WTC11 (cell line): ENCODE results near the gene SMPD1. TPM values are rescaled to one million over a fixed set of nuclear protein-coding genes. Genes with fewer than 3 reads are reported as not detected.

Source experiments
- ATAC-seq: fragments of 200-7000 bp; cut with Tn5 transposase; 2 replicates; pipeline ENCODE4 v1.10.0; 2021; ENCODE audit warnings: mild to moderate bottlenecking, moderate library complexity
- CTCF ChIA-PET: fragments of 300-600 bp; sonication (Branson Sonifier 250); formaldehyde crosslinking; loops from one replicate; lab custom pipeline; 2021; ENCODE audit warnings: antibody characterized with exemption; lab: Charles Lee
- POLR2A ChIA-PET: fragments of 350-600 bp; sonication (Branson Sonifier 250); formaldehyde crosslinking; loops from one replicate; lab custom pipeline; 2021; ENCODE audit warnings: antibody characterized with exemption; lab: Charles Lee
- DNase-seq: peaks from one replicate; pipeline ENCODE4 v3.0.0; 2021; ENCODE audit warnings: low spot score
- H3K27ac Mint-ChIP-seq: 2 replicates; pipeline ENCODE4 v1.8.0; 2021; ENCODE audit warnings: mixed read lengths
- H3K27me3 Mint-ChIP-seq: 2 replicates; pipeline ENCODE4 v1.8.0; 2021; ENCODE audit warnings: low read depth, mild to moderate bottlenecking, moderate library complexity, mixed read lengths
- H3K36me3 Mint-ChIP-seq: 2 replicates; pipeline ENCODE4 v1.8.0; 2021; ENCODE audit warnings: mixed read lengths
- H3K4me1 Mint-ChIP-seq: 2 replicates; pipeline ENCODE4 v1.8.0; 2022; ENCODE audit warnings: mixed read lengths
- H3K4me3 Mint-ChIP-seq: 2 replicates; pipeline ENCODE4 v1.8.0; 2021; ENCODE audit warnings: mild to moderate bottlenecking, moderate library complexity, mixed read lengths
- H3K9me3 Mint-ChIP-seq: 2 replicates; pipeline ENCODE4 v1.8.0; 2021; ENCODE audit warnings: mixed read lengths
- CREM ChIP-seq: sonication (generic); formaldehyde crosslinking; IDR thresholded peaks from 2 replicates; pipeline ENCODE4 v1.8.1; 2022; ENCODE audit warnings: mild to moderate bottlenecking, missing genetic modification reagents, moderate library complexity
- ESRRA ChIP-seq: sonication (generic); formaldehyde crosslinking; IDR thresholded peaks from 2 replicates; pipeline ENCODE4 v1.8.1; 2022; ENCODE audit warnings: mild to moderate bottlenecking, missing genetic modification reagents, borderline replicate concordance
- FOXP1 ChIP-seq: sonication (generic); formaldehyde crosslinking; IDR thresholded peaks from 2 replicates; pipeline ENCODE4 v1.8.0; 2022; ENCODE audit warnings: missing genetic modification reagents, mild to moderate bottlenecking, moderate library complexity, borderline replicate concordance
- GABPB1 ChIP-seq: sonication (generic); formaldehyde crosslinking; IDR thresholded peaks from 2 replicates; pipeline ENCODE4 v1.8.1; 2023; ENCODE audit warnings: mild to moderate bottlenecking, missing genetic modification reagents
- GTF2I ChIP-seq: fragments of 250-450 bp; sonication (Bioruptor Pico); conservative IDR thresholded peaks from 2 replicates; pipeline ENCODE4 v1.4.0; 2021; ENCODE audit warnings: mild to moderate bottlenecking
- HMGA2 ChIP-seq: fragments of 250-450 bp; sonication (Bioruptor Pico); IDR thresholded peaks from 2 replicates; pipeline ENCODE4 v1.4.0; 2021; ENCODE audit warnings: mild to moderate bottlenecking, moderate library complexity
- IRF2 ChIP-seq: sonication (generic); formaldehyde crosslinking; IDR thresholded peaks from 2 replicates; pipeline ENCODE4 v1.8.0; 2022; ENCODE audit warnings: low read depth, missing genetic modification reagents, borderline replicate concordance
- OVOL2 ChIP-seq: fragments of 250-450 bp; sonication (Bioruptor Pico); IDR thresholded peaks from 2 replicates; pipeline ENCODE4 v1.9.0; 2021; ENCODE audit warnings: mild to moderate bottlenecking, borderline replicate concordance
- ZNF232 ChIP-seq: sonication (generic); formaldehyde crosslinking; IDR thresholded peaks from 2 replicates; pipeline ENCODE4 v1.8.0; 2022; ENCODE audit warnings: mild to moderate bottlenecking, missing genetic modification reagents
- ZNF396 ChIP-seq: fragments of 250-450 bp; sonication (Bioruptor Pico); IDR thresholded peaks from 2 replicates; pipeline ENCODE4 v1.8.0; 2021; ENCODE audit warnings: mild to moderate bottlenecking, moderate library complexity, borderline replicate concordance
- ZNF416 ChIP-seq: fragments of 250-450 bp; sonication (Bioruptor Pico); IDR thresholded peaks from 2 replicates; pipeline ENCODE4 v1.9.0; 2021; ENCODE audit warnings: mild to moderate bottlenecking, inconsistent platforms
- ZNF671 ChIP-seq: fragments of 250-450 bp; sonication (Bioruptor Pico); IDR thresholded peaks from 2 replicates; pipeline ENCODE4 v1.8.0; 2021; ENCODE audit warnings: mild to moderate bottlenecking
- total RNA-seq: library from RNA; stranded (reverse); gene quantifications from 3 replicates; pipeline ENCODE4 v1.2.3, GENCODE V29; 2021
- TF ChIP-seq, protein P1 (sequence below): sonication (generic); formaldehyde crosslinking; conservative IDR thresholded peaks from 2 replicates; pipeline ENCODE4 v1.8.1; 2022; ENCODE audit warnings: mild to moderate bottlenecking, missing genetic modification reagents
- TF ChIP-seq, protein P2 (sequence below): sonication (generic); formaldehyde crosslinking; IDR thresholded peaks from 2 replicates; pipeline ENCODE4 v1.8.0; 2023; ENCODE audit warnings: mild to moderate bottlenecking, missing genetic modification reagents
- TF ChIP-seq, protein P3 (sequence below): sonication (generic); formaldehyde crosslinking; IDR thresholded peaks from 2 replicates; pipeline ENCODE4 v1.8.1; 2023; ENCODE audit warnings: mild to moderate bottlenecking, missing genetic modification reagents, borderline replicate concordance
- TF ChIP-seq, protein P4 (sequence below): sonication (generic); formaldehyde crosslinking; IDR thresholded peaks from 2 replicates; pipeline ENCODE4 v1.8.1; 2022; ENCODE audit warnings: mild to moderate bottlenecking, moderate library complexity, missing genetic modification reagents
- TF ChIP-seq, protein P5 (sequence below): fragments of 250-450 bp; sonication (Bioruptor Pico); IDR thresholded peaks from 2 replicates; pipeline ENCODE4 v1.8.0; 2021; ENCODE audit warnings: mild to moderate bottlenecking
- TF ChIP-seq, protein P6 (sequence below): fragments of 250-450 bp; sonication (Bioruptor Pico); IDR thresholded peaks from 2 replicates; pipeline ENCODE4 v1.9.0; 2021; ENCODE audit warnings: moderate library complexity, mild to moderate bottlenecking, inconsistent platforms, borderline replicate concordance
- TF ChIP-seq, protein P7 (sequence below): sonication (generic); formaldehyde crosslinking; IDR thresholded peaks from 2 replicates; pipeline ENCODE4 v1.8.0; 2023; ENCODE audit warnings: missing genetic modification reagents, mild to moderate bottlenecking, borderline replicate concordance

The SMPD1 gene
- total RNA-seq, 1 experiment from 2014 or later = 4.4 TPM

DNA sequence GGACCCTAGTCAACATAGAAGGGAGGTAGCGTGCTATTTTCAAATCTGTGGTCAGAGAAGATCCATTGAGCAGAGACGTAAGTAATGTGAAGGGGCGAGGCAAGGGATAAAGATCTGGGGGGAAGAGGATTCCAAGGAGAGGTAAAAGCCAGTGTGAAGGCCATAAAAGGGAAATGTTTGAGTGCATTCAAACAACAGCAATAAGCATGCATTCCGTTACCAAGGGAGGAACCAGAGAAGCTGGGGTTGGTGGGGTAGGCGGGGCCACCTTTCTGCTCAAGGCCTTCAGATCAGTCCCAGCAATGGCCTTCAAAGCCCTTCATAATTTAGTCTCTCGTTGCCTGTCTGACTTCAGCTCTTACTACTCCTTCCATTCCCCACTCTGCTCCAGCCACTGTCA is 18.4 kb upstream of the SMPD1 start:
- H3K4me3 Mint-ChIP-seq = no peak overlapping the region
- H3K36me3 Mint-ChIP-seq = no peaks in the 10 kb centered on the region
- H3K27ac Mint-ChIP-seq = no peak overlapping the region
- no peaks in the 10 kb centered on the region for H3K27me3 Mint-ChIP-seq
- peaks cover 4% of the 10 kb centered on the region for H3K4me1 Mint-ChIP-seq
- H3K9me3 Mint-ChIP-seq = no peaks in the 10 kb centered on the region
- TF ChIP-seq HMGA2 (CRISPR knock-in tag) = no peak
- peak; percentile 48; the same call in 1 of the 2 replicates for ATAC-seq
- DNase-seq = no peak
- ChIA-PET POLR2A (interaction anchor here (0.7 kb wide), 1 partner anchor 1171 kb away, joined by 3 read pairs; no protein-coding TSS in a partner anchor), CTCF (interaction anchor here (1.1 to 8.6 kb wide), 3 partner anchors 9 to 120 kb away, joined by 5 to 138 read pairs (median 6); no protein-coding TSS in a partner anchor)

DNA sequence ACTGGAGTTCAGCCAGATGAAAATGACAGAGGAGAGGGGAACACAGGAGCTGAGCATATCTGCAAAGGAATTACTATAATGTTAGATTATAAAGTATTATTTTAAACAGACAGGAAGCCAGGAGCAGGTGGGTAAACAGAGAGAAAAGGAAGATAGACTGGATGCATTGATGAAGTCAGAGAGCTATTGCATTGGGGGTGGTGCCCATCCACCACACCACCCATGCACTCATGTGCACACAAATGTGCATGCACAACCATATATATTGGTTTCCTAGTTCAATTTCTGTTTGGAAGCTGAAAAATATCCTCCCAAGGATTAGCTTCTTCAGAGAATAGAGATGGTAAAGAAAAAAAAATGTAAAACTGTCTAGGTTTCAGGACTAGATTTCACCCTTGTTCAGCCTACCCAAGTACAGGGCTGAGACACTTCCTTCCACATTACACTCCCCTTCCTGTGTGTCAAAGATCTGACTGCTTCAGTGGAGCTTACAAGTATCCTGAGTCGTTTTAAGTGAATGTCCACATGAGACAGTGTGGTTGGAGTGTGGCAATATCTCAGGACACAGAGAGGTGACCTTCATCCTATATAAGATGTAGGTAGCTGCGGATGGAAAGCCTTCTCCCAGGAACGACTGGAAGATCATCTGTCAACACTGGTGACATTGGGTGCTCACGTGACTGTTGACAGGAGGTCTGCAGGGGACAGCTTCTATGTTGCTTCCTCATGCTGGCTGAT is 12.2 kb upstream of the SMPD1 start:
- Mint-ChIP-seq H3K4me3 (no peak overlapping the region), H3K36me3 (no peaks in the 10 kb centered on the region), H3K9me3 (no peaks in the 10 kb centered on the region), H3K27me3 (no peaks in the 10 kb centered on the region), H3K27ac (no peak overlapping the region), H3K4me1 (peaks cover 13% of the 10 kb centered on the region)
- ATAC-seq (no peak), DNase-seq (no peak)
- ChIA-PET CTCF (interaction anchor here (1.0 to 8.6 kb wide), 24 partner anchors 10 to 244 kb away, joined by 3 to 342 read pairs (median 20); partner anchors contain the start of genes APBB1, ARFIP2, DNHD1 and HPX), POLR2A (interaction anchor here (1.7 to 2.2 kb wide), 2 partner anchors 91 to 103 kb away, joined by 7 read pairs; partner anchors contain the start of genes ARFIP2 and TIMM10B)
- TF ChIP-seq GABPB1 (CRISPR knock-in tag) (no peak), ZNF232 (no peak), GTF2I (CRISPR knock-in tag) (no peak), FOXP1 (CRISPR knock-in tag) (no peak), ESRRA (CRISPR knock-in tag) (no peak), IRF2 (CRISPR knock-in tag) (no peak), ZNF396 (no peak), ZNF671 (no peak), HMGA2 (CRISPR knock-in tag) (no peak), CREM (no peak), ZNF416 (CRISPR knock-in tag) (no peak), OVOL2 (CRISPR knock-in tag) (no peak)
- TF ChIP-seq, protein P1, sequence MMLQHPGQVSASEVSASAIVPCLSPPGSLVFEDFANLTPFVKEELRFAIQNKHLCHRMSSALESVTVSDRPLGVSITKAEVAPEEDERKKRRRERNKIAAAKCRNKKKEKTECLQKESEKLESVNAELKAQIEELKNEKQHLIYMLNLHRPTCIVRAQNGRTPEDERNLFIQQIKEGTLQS = no peak
- TF ChIP-seq, protein P2, sequence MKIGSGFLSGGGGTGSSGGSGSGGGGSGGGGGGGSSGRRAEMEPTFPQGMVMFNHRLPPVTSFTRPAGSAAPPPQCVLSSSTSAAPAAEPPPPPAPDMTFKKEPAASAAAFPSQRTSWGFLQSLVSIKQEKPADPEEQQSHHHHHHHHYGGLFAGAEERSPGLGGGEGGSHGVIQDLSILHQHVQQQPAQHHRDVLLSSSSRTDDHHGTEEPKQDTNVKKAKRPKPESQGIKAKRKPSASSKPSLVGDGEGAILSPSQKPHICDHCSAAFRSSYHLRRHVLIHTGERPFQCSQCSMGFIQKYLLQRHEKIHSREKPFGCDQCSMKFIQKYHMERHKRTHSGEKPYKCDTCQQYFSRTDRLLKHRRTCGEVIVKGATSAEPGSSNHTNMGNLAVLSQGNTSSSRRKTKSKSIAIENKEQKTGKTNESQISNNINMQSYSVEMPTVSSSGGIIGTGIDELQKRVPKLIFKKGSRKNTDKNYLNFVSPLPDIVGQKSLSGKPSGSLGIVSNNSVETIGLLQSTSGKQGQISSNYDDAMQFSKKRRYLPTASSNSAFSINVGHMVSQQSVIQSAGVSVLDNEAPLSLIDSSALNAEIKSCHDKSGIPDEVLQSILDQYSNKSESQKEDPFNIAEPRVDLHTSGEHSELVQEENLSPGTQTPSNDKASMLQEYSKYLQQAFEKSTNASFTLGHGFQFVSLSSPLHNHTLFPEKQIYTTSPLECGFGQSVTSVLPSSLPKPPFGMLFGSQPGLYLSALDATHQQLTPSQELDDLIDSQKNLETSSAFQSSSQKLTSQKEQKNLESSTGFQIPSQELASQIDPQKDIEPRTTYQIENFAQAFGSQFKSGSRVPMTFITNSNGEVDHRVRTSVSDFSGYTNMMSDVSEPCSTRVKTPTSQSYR (CRISPR knock-in tag) = no peak
- TF ChIP-seq, protein P3, sequence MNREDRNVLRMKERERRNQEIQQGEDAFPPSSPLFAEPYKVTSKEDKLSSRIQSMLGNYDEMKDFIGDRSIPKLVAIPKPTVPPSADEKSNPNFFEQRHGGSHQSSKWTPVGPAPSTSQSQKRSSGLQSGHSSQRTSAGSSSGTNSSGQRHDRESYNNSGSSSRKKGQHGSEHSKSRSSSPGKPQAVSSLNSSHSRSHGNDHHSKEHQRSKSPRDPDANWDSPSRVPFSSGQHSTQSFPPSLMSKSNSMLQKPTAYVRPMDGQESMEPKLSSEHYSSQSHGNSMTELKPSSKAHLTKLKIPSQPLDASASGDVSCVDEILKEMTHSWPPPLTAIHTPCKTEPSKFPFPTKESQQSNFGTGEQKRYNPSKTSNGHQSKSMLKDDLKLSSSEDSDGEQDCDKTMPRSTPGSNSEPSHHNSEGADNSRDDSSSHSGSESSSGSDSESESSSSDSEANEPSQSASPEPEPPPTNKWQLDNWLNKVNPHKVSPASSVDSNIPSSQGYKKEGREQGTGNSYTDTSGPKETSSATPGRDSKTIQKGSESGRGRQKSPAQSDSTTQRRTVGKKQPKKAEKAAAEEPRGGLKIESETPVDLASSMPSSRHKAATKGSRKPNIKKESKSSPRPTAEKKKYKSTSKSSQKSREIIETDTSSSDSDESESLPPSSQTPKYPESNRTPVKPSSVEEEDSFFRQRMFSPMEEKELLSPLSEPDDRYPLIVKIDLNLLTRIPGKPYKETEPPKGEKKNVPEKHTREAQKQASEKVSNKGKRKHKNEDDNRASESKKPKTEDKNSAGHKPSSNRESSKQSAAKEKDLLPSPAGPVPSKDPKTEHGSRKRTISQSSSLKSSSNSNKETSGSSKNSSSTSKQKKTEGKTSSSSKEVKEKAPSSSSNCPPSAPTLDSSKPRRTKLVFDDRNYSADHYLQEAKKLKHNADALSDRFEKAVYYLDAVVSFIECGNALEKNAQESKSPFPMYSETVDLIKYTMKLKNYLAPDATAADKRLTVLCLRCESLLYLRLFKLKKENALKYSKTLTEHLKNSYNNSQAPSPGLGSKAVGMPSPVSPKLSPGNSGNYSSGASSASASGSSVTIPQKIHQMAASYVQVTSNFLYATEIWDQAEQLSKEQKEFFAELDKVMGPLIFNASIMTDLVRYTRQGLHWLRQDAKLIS = no peak
- TF ChIP-seq, protein P4, sequence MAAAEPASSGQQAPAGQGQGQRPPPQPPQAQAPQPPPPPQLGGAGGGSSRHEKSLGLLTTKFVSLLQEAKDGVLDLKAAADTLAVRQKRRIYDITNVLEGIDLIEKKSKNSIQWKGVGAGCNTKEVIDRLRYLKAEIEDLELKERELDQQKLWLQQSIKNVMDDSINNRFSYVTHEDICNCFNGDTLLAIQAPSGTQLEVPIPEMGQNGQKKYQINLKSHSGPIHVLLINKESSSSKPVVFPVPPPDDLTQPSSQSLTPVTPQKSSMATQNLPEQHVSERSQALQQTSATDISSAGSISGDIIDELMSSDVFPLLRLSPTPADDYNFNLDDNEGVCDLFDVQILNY (CRISPR knock-in tag) = no peak
- TF ChIP-seq, protein P5, sequence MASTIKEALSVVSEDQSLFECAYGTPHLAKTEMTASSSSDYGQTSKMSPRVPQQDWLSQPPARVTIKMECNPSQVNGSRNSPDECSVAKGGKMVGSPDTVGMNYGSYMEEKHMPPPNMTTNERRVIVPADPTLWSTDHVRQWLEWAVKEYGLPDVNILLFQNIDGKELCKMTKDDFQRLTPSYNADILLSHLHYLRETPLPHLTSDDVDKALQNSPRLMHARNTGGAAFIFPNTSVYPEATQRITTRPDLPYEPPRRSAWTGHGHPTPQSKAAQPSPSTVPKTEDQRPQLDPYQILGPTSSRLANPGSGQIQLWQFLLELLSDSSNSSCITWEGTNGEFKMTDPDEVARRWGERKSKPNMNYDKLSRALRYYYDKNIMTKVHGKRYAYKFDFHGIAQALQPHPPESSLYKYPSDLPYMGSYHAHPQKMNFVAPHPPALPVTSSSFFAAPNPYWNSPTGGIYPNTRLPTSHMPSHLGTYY (CRISPR knock-in tag) = no peak
- TF ChIP-seq, protein P6, sequence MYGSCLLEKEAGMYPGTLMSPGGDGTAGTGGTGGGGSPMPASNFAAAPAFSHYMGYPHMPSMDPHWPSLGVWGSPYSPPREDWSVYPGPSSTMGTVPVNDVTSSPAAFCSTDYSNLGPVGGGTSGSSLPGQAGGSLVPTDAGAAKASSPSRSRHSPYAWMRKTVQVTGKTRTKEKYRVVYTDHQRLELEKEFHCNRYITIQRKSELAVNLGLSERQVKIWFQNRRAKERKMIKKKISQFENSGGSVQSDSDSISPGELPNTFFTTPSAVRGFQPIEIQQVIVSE (CRISPR knock-in tag) = no peak
- TF ChIP-seq, protein P7, sequence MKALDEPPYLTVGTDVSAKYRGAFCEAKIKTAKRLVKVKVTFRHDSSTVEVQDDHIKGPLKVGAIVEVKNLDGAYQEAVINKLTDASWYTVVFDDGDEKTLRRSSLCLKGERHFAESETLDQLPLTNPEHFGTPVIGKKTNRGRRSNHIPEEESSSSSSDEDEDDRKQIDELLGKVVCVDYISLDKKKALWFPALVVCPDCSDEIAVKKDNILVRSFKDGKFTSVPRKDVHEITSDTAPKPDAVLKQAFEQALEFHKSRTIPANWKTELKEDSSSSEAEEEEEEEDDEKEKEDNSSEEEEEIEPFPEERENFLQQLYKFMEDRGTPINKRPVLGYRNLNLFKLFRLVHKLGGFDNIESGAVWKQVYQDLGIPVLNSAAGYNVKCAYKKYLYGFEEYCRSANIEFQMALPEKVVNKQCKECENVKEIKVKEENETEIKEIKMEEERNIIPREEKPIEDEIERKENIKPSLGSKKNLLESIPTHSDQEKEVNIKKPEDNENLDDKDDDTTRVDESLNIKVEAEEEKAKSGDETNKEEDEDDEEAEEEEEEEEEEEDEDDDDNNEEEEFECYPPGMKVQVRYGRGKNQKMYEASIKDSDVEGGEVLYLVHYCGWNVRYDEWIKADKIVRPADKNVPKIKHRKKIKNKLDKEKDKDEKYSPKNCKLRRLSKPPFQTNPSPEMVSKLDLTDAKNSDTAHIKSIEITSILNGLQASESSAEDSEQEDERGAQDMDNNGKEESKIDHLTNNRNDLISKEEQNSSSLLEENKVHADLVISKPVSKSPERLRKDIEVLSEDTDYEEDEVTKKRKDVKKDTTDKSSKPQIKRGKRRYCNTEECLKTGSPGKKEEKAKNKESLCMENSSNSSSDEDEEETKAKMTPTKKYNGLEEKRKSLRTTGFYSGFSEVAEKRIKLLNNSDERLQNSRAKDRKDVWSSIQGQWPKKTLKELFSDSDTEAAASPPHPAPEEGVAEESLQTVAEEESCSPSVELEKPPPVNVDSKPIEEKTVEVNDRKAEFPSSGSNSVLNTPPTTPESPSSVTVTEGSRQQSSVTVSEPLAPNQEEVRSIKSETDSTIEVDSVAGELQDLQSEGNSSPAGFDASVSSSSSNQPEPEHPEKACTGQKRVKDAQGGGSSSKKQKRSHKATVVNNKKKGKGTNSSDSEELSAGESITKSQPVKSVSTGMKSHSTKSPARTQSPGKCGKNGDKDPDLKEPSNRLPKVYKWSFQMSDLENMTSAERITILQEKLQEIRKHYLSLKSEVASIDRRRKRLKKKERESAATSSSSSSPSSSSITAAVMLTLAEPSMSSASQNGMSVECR = no peak
